WI38 (cell line): ENCODE data around the gene TTC28.

Experiments
- H3K4me3 ChIP-seq: 2 replicates; pipeline ENCODE4 v1.5.1; 2011; ENCODE audit warnings: low read depth, mild to moderate bottlenecking, control low read depth, low read length
- CTCF ChIP-seq: IDR thresholded peaks from 2 replicates; pipeline ENCODE4 v1.5.1; 2012; ENCODE audit warnings: low read depth, mild to moderate bottlenecking, control low read depth, low read length

Gene TTC28

GRCh38 chr22:28005513-28005912 is 674.1 kb downstream of the TTC28 start:
- no peak overlapping the region for H3K4me3 ChIP-seq
- TF ChIP-seq CTCF: no peak

GRCh38 chr22:28004021-28004420 is 675.6 kb downstream of the TTC28 start:
- no peak for TF ChIP-seq CTCF
- no peak overlapping the region for H3K4me3 ChIP-seq

- no peak for TF ChIP-seq CTCF
Observed at GRCh38 chr22:28002863-28003565, 676.6 kb downstream of the TTC28 start.

GRCh38 chr22:28002181-28002700 is 677.4 kb downstream of the TTC28 start:
- no peak overlapping the region for H3K4me3 ChIP-seq
- no peak for TF ChIP-seq CTCF

More at GRCh38 chr22:28002863-28003565, 676.6 kb downstream of the TTC28 start:
- no peak overlapping the region for H3K4me3 ChIP-seq

GRCh38 chr22:28001171-28001835 is 678.3 kb downstream of the TTC28 start:
- TF ChIP-seq CTCF: no peak
- no peak overlapping the region for H3K4me3 ChIP-seq

GRCh38 chr22:28000361-28000760 is 679.3 kb downstream of the TTC28 start:
- H3K4me3 ChIP-seq: no peak overlapping the region
- TF ChIP-seq CTCF: no peak

- H3K4me3 ChIP-seq: no peak overlapping the region
- TF ChIP-seq CTCF: no peak
Observed at GRCh38 chr22:27999876-28000275, 679.8 kb downstream of the TTC28 start.
